Testis (tissue), 3 donors: ENCODE results near the gene TCEA2. TPM values are rescaled to one million over a fixed set of nuclear protein-coding genes. Genes with fewer than 3 reads are reported as not detected.

Source experiments
- DNase-seq: peaks from one replicate; pipeline ENCODE4 v3.0.0-alpha.2; 2019
- H3K27ac ChIP-seq, 2 donors: fragments of 200-600 bp; sonication (generic); one replicate each; pipeline ENCODE4 v1.5.1; 2019
- H3K27me3 ChIP-seq: fragments of 200-600 bp; sonication (generic); one replicate; pipeline ENCODE4 v1.5.1; 2019
- H3K36me3 ChIP-seq: fragments of 200-600 bp; sonication (generic); one replicate; pipeline ENCODE4 v1.5.1; 2017; ENCODE audit warnings: low read depth; ENCODE audit errors: missing control alignments
- H3K4me1 ChIP-seq: fragments of 200-600 bp; sonication (generic); one replicate; pipeline ENCODE4 v1.5.1; 2019
- H3K4me3 ChIP-seq, 2 donors: fragments of 200-600 bp; sonication (generic); one replicate each; pipeline ENCODE4 v1.5.1; 2017 to 2019
- H3K9me3 ChIP-seq: fragments of 200-600 bp; sonication (generic); one replicate; pipeline ENCODE4 v1.5.1; 2017
- CTCF ChIP-seq, 3 experiments: fragments of 450-650 bp in 2 of 3; fragments of 200-600 bp in 1 of 3; sonication (generic) in 1 of 3; IDR thresholded peaks; one replicate each; pipeline ENCODE4 v1.5.1; 2016 to 2019; ENCODE audit warnings: antibody characterized with exemption in 3 of 3, mild to moderate bottlenecking in 2 of 3, moderate library complexity in 1 of 3
- POLR2A ChIP-seq: fragments of 450-650 bp; IDR thresholded peaks from one replicate; pipeline ENCODE4 v1.6.1; 2017; ENCODE audit warnings: antibody characterized with exemption, mild to moderate bottlenecking, moderate library complexity
- WGBS, 2 donors: methylation state at CpG; one replicate each; pipeline ENCODE4 v1.1.5; 2018; 5-methylcytosine and 5-hydroxymethylcytosine counted together
- intact Hi-C: fragments of 100-400 bp; cut with DNase I; formaldehyde crosslinking; loops from one replicate; pipeline ENCODE4 v1.15.1; 2023; ENCODE audit warnings: low total_unique reads
- polyA plus RNA-seq: library from polyadenylated mRNA; stranded (reverse); fragments of 350-450 nt; fragmentation: Illumina TruSeq; extraction: RNeasy Lipid Tissue Mini Kit (QIAGEN cat#74804); gene quantifications from one replicate; pipeline ENCODE4 v1.2.3, GENCODE V29; 2014; ENCODE audit warnings: low read depth, low replicate concordance; ENCODE audit not compliant: insufficient read depth
- total RNA-seq, 2 donors: library from RNA; depleted of rRNA; stranded (reverse); fragments of >200 nt; gene quantifications; one replicate each; pipeline ENCODE4 v1.2.3, GENCODE V29; 2016

TCEA2 gene
- total and polyA plus RNA-seq, 3 donors from 2014 or later, result 94.5 to 171 (median 126) TPM

GRCh38 chr20:64102647-64103354 is 39.8 kb downstream of the TCEA2 start:
- Histone ChIP-seq H3K4me3 (peak overlapping the region; percentile 32 to 48), H3K27ac (no peak overlapping the region), H3K9me3 (no peaks in the 10 kb centered on the region), H3K36me3 (no peaks in the 10 kb centered on the region), H3K27me3 (no peaks in the 10 kb centered on the region), H3K4me1 (peaks cover 5% of the 10 kb centered on the region)
- peak; percentile 11 for DNase-seq
- 12 to 15% methylated on average over 26 to 28 of the region's 30 CpGs for WGBS, 2 donors
- no peak for TF ChIP-seq CTCF (IDR thresholded peaks at IDR 0.05)
- no peak for TF ChIP-seq POLR2A
- intact Hi-C loops, result no loop called here

GRCh38 chr20:64103871-64104666 is 41.1 kb downstream of the TCEA2 start:
- no peaks in the 10 kb centered on the region for H3K9me3 ChIP-seq
- no peak overlapping the region for H3K27ac ChIP-seq
- H3K4me3 ChIP-seq, result no peak overlapping the region
- WGBS, 2 donors, result 72 to 79% methylated on average over 17 to 20 of the region's 20 CpGs
- no peaks in the 10 kb centered on the region for H3K36me3 ChIP-seq
- no peaks in the 10 kb centered on the region for H3K27me3 ChIP-seq
- DNase-seq, result peak; percentile 8
- TF ChIP-seq POLR2A, result no peak
- TF ChIP-seq CTCF (IDR thresholded peaks at IDR 0.05), result no peak
- H3K4me1 ChIP-seq, result peaks cover 5% of the 10 kb centered on the region
- intact Hi-C loops, result no loop called here

GRCh38 chr20:64104667-64105451 is 41.9 kb downstream of the TCEA2 start:
- TF ChIP-seq CTCF (IDR thresholded peaks at IDR 0.05) (no peak), POLR2A (no peak)
- intact Hi-C loops, result no loop called here
- H3K9me3 ChIP-seq, result no peaks in the 10 kb centered on the region
- H3K4me3 ChIP-seq, result no peak overlapping the region
- no peak overlapping the region for H3K27ac ChIP-seq
- peaks cover 5% of the 10 kb centered on the region for H3K4me1 ChIP-seq
- DNase-seq, result peak; percentile 11
- H3K27me3 ChIP-seq, result no peaks in the 10 kb centered on the region
- no peaks in the 10 kb centered on the region for H3K36me3 ChIP-seq
- 89 to 95% methylated on average over 14 to 22 of the region's 25 CpGs for WGBS, 2 donors

- no peaks in the 10 kb centered on the region for H3K27me3 ChIP-seq
- no peak overlapping the region for H3K27ac ChIP-seq
- H3K4me1 ChIP-seq, result peaks cover 5% of the 10 kb centered on the region
- no peak overlapping the region for H3K4me3 ChIP-seq
- intact Hi-C loops, result no loop called here
- no peak for DNase-seq
- no peaks in the 10 kb centered on the region for H3K9me3 ChIP-seq
- TF ChIP-seq CTCF (IDR thresholded peaks at IDR 0.05) (no peak), POLR2A (no peak)
- 91 to 92% methylated on average over 31 to 39 of the region's 39 CpGs for WGBS, 2 donors
- no peaks in the 10 kb centered on the region for H3K36me3 ChIP-seq
These were observed 42.9 kb downstream of the TCEA2 start for GRCh38 chr20:64105846-64106434.
